Naive thymus-derived CD8-positive, alpha-beta T cell (primary cell): Measurements from ENCODE around the gene ASAP2. TPM values are rescaled to one million over a fixed set of nuclear protein-coding genes. Genes with fewer than 3 reads are reported as not detected.
"Not testable (repeated sequence)": the region's sequence is repeated elsewhere in the genome, so short reads cannot be mapped to it uniquely, and the experiment has no call there.

Experiments
- ATAC-seq, 2 donors: fragments of 150-1000 bp; cut with Tn5 transposase in 1 of 2; sonication (Bioruptor Pico), chemical (Tn5 transposase) in 1 of 2; 1 replicate in 1 of 2; 2 replicates in 1 of 2; pipeline ENCODE4 v1.10.0; 2021; ENCODE audit warnings: mild to moderate bottlenecking in 2 of 2, moderate library complexity in 2 of 2
- POLR2A ChIA-PET: fragments of 350-600 bp; sonication (Branson Sonifier 250); formaldehyde crosslinking; loops from one replicate; lab custom pipeline; 2021; ENCODE audit warnings: antibody characterized with exemption; lab: Charles Lee
- DNase-seq, 10 donors: peaks; one replicate each; pipeline versions ENCODE4 v3.0.0 to v3.0.0-alpha.2; 2020 to 2022
- H3K27ac Mint-ChIP-seq, 10 donors: one replicate each; pipeline ENCODE4 v1.8.0; 2020 to 2022; ENCODE audit warnings: mild to moderate bottlenecking in 10 of 10, mixed read lengths in 10 of 10, moderate library complexity in 4 of 10, inconsistent platforms in 1 of 10
- H3K27me3 Mint-ChIP-seq, 5 donors: one replicate each; pipeline ENCODE4 v1.8.0; 2021 to 2022; ENCODE audit warnings: mixed read lengths in 5 of 5
- H3K36me3 Mint-ChIP-seq, 3 donors: one replicate each; pipeline ENCODE4 v1.8.0; 2020 to 2022; ENCODE audit warnings: mixed read lengths in 3 of 3, mild to moderate bottlenecking in 2 of 3, inconsistent platforms in 1 of 3
- H3K4me1 Mint-ChIP-seq, 4 donors: one replicate each; pipeline ENCODE4 v1.8.0; 2021 to 2022; ENCODE audit warnings: mixed read lengths in 4 of 4
- H3K4me3 Mint-ChIP-seq, 10 donors: one replicate each; pipeline ENCODE4 v1.8.0; 2020 to 2022; ENCODE audit warnings: mild to moderate bottlenecking in 10 of 10, mixed read lengths in 10 of 10, moderate library complexity in 6 of 10, inconsistent platforms in 1 of 10
- H3K9me3 Mint-ChIP-seq, 9 donors: one replicate each; pipeline ENCODE4 v1.8.0; 2020 to 2022; ENCODE audit warnings: mixed read lengths in 9 of 9, mild to moderate bottlenecking in 3 of 9, inconsistent platforms in 1 of 9, moderate library complexity in 1 of 9
- polyA plus RNA-seq, 3 donors: library from polyadenylated mRNA; unstranded; fragments of 300-500 nt; fragmentation: Illumina TruSeq; gene quantifications; one replicate each; pipeline ENCODE4 v1.2.3, GENCODE V29; 2021
- total RNA-seq, 8 experiments: library from RNA in 2 of 8; stranded (reverse) in 2 of 8; gene quantifications; one replicate each; pipeline ENCODE4 v1.2.3 and lab custom pipeline; 2021 to 2026

The ASAP2 gene
- total and polyA plus RNA-seq, 5 experiments from 2014 or later = not detected

DNA sequence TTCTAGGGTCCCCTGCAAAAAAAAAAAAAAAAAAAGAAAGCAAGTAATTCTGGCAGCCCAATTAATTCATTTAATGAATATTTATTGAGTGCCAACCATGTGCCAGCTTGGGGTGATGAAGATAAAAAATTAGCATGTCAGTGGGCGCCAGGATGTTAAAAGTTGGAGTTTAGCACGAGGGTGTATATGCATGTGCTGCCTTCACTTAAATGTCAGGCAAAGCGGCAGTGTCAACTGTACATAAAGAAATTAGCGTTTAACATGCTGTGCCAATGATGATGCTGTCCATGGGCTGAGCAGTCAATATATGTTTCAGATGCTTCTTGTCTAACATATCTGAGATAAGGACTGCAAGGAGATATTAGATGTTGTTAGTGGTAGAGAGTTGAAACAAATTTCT is 49.5 kb downstream of the ASAP2 start:
- ATAC-seq (no peak), DNase-seq (no peak)
- H3K27me3 Mint-ChIP-seq = peaks cover 0 to 4% (median 2%) of the 10 kb centered on the region in 5 donors
- H3K4me3 Mint-ChIP-seq = no peak overlapping the region
- H3K4me1 Mint-ChIP-seq = peaks cover 0 to 6% (median 3%) of the 10 kb centered on the region in 4 donors
- H3K27ac Mint-ChIP-seq = no peak overlapping the region
- no peaks in the 10 kb centered on the region for H3K9me3 Mint-ChIP-seq
- POLR2A ChIA-PET = no interaction called here
- no peaks in the 10 kb centered on the region for H3K36me3 Mint-ChIP-seq

DNA sequence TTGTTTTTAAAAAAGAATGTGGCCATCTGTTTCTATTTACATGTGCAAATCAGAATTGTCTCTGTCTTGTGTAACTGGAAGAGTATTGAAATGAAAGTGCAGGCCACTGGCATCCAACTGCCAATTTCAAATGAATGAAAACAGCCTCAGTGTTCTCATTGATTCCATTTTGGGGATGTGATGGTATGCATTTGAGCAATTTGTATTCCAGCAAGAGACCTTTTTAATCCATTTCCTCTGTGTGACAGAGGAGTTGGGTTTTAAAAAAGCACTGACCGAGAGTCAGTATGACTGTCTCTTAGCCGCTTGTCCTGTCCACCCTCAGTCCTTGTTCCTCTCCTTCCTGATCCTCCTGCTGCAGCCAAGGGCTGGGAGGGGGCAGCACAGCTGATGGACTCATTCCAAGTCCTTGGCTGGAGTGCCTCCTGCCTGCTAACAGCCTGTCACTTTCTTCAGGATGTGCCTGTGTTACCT is 50.0 kb downstream of the ASAP2 start:
- no peaks in the 10 kb centered on the region for H3K9me3 Mint-ChIP-seq
- POLR2A ChIA-PET = no interaction called here
- no peaks in the 10 kb centered on the region for H3K36me3 Mint-ChIP-seq
- peaks cover 0 to 2% (median under 1%) of the 10 kb centered on the region in 5 donors for H3K27me3 Mint-ChIP-seq
- no peak for ATAC-seq
- no peak for DNase-seq
- no peak overlapping the region for H3K27ac Mint-ChIP-seq
- peaks cover 0 to 6% (median 3%) of the 10 kb centered on the region in 4 donors for H3K4me1 Mint-ChIP-seq
- no peak overlapping the region for H3K4me3 Mint-ChIP-seq

DNA sequence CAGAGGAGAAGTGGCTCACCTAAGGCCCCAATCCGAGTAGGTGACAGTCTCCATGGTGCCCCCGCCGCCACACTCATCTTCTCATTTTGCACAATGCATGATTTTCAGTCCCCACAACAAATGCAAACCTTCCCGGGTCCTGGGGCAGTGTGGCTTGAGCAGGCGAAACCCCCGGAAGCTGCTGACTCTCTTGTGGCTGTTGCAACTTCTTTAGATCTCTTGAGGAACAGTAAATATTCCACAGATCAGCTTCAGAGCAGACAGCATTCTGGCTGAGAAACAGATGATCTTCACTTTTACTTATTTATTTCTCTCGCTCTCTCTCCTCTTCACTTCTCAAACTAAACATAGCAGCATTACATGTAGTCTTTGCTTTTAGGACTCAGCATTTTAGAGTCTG is 51.9 kb downstream of the ASAP2 start:
- peaks cover 0 to 5% (median under 1%) of the 10 kb centered on the region in 5 donors for H3K27me3 Mint-ChIP-seq
- no peak overlapping the region for H3K27ac Mint-ChIP-seq
- no peak overlapping the region for H3K4me3 Mint-ChIP-seq
- ATAC-seq (no peak), DNase-seq (no peak)
- POLR2A ChIA-PET = interaction anchor here (0.7 kb wide), 1 partner anchor 18 kb away, joined by 3 read pairs; no protein-coding TSS in a partner anchor
- H3K4me1 Mint-ChIP-seq = peaks cover 0 to 10% (median 3%) of the 10 kb centered on the region in 4 donors
- H3K9me3 Mint-ChIP-seq = no peaks in the 10 kb centered on the region
- no peaks in the 10 kb centered on the region for H3K36me3 Mint-ChIP-seq

- no peak for DNase-seq
- Mint-ChIP-seq H3K4me1 (peaks cover 2 to 14% (median 3%) of the 10 kb centered on the region in 4 donors), H3K27ac (no peak overlapping the region), H3K36me3 (no peaks in the 10 kb centered on the region), H3K9me3 (no peaks in the 10 kb centered on the region), H3K4me3 (no peak overlapping the region), H3K27me3 (peaks cover 0 to 7% (median 0%) of the 10 kb centered on the region in 5 donors)
- ATAC-seq = no peak
- POLR2A ChIA-PET = interaction anchor here (0.7 kb wide), 1 partner anchor 17 kb away, joined by 3 read pairs; no protein-coding TSS in a partner anchor
These were observed 52.4 kb downstream of the ASAP2 start for GRCh38 chr2:9258953-9259399.

DNA sequence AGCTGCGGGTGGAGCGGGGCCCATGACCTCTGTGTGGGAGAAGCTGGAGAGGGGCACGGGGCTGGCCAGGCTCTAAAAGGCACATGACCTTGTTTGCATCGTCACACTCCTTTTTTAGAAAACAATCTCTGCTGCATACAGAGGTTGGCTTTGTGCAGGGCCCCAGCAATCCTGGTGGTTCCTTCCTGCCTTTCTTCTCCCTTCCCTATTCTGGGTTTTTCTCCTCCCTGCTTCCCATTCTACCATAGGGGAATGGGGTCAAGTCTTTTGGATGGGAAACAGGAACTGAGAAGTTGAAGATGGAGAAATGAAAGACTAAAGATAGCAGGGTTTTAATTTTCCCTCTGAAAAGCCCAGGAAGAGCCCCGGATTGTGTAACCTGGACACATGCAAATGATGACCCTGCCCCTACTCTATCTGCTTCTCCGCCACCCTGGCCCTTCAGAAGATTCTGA is 53.9 kb downstream of the ASAP2 start:
- Mint-ChIP-seq H3K4me1 (peaks cover 2 to 14% (median 5%) of the 10 kb centered on the region in 4 donors), H3K4me3 (no peak overlapping the region), H3K9me3 (no peaks in the 10 kb centered on the region), H3K27me3 (peaks cover 0 to 7% (median 0%) of the 10 kb centered on the region in 5 donors), H3K36me3 (no peaks in the 10 kb centered on the region), H3K27ac (peak overlapping the region in 1 of 10 donors; percentile 51)
- DNase-seq (no peak), ATAC-seq (no peak)
- POLR2A ChIA-PET = no interaction called here

GRCh38 chr2:9261231-9261883 is 54.7 kb downstream of the ASAP2 start:
- no peak for ATAC-seq
- Mint-ChIP-seq H3K4me3 (no peak overlapping the region), H3K27me3 (peaks cover 0 to 7% (median 0%) of the 10 kb centered on the region in 5 donors), H3K27ac (peak overlapping the region in 1 of 10 donors; percentile 51), H3K36me3 (no peaks in the 10 kb centered on the region), H3K4me1 (peaks cover 2 to 14% (median 5%) of the 10 kb centered on the region in 4 donors), H3K9me3 (no peaks in the 10 kb centered on the region)
- no peak for DNase-seq
- POLR2A ChIA-PET = no interaction called here

- no peak for ATAC-seq
- Mint-ChIP-seq H3K4me3 (no peak overlapping the region), H3K27ac (peak overlapping the region in 2 of 10 donors; percentile 2 to 89), H3K4me1 (peaks cover 2 to 14% (median 5%) of the 10 kb centered on the region in 4 donors), H3K9me3 (no peaks in the 10 kb centered on the region), H3K36me3 (no peaks in the 10 kb centered on the region), H3K27me3 (peaks cover 0 to 7% (median 0%) of the 10 kb centered on the region in 5 donors)
- DNase-seq = no peak
- POLR2A ChIA-PET = no interaction called here
These were observed 56.1 kb downstream of the ASAP2 start for GRCh38 chr2:9262671-9263171.

DNA sequence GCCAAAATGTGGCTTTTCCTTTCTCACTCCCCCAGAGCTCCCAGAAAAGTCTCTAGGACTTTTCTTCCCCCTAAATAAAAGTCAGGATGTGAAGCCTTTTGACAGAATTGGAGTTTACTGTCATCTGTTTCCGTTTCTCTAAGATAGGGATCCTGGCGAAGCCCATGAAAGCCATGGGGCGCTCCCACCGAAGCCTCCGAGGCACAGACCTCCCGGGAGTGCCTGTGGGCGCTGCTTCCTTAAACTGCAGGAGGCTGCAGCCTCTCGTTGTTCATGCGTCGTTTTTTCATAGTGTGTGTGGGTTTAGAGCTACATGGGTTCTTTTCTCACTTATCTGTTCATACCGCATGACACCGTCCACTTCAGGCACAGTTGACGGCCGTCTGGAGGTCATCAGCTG is 56.8 kb downstream of the ASAP2 start:
- no peak for DNase-seq
- POLR2A ChIA-PET = no interaction called here

DNA sequence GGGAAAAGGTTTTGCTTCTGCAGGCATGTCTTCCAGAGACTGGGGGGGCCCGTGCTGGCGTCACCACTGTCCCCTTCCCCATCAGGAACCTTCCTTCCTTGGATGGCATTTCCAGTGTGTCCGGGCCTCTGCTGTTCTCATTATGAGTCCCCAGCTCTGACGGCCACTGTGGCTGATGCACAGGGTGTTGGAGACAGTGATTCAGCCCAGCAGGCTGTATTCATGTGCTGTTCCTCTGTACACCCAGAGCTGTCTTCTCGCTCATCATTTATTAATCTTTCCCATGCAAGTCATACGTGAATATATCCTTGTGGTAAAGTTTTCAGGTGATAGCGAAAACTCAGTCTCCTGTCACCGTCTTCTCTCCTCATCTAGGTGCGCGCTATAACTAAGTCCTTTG is 57.7 kb downstream of the ASAP2 start:
- no peak for ATAC-seq
- Mint-ChIP-seq H3K9me3 (no peaks in the 10 kb centered on the region), H3K4me3 (no peak overlapping the region), H3K27me3 (peaks cover 0 to 7% (median 0%) of the 10 kb centered on the region in 5 donors), H3K36me3 (no peaks in the 10 kb centered on the region), H3K4me1 (peaks cover 0 to 8% (median 3%) of the 10 kb centered on the region in 4 donors), H3K27ac (no peak overlapping the region)
- POLR2A ChIA-PET = no interaction called here
- no peak for DNase-seq

More for the DNA sequence above, 56.8 kb downstream of the ASAP2 start:
- Mint-ChIP-seq H3K4me1 (peaks cover 0 to 13% (median 5%) of the 10 kb centered on the region in 4 donors), H3K9me3 (no peaks in the 10 kb centered on the region), H3K4me3 (no peak overlapping the region), H3K27ac (peak overlapping the region in 1 of 10 donors; percentile 89), H3K27me3 (peaks cover 0 to 7% (median 0%) of the 10 kb centered on the region in 5 donors), H3K36me3 (no peaks in the 10 kb centered on the region)
- no peak for ATAC-seq

DNA sequence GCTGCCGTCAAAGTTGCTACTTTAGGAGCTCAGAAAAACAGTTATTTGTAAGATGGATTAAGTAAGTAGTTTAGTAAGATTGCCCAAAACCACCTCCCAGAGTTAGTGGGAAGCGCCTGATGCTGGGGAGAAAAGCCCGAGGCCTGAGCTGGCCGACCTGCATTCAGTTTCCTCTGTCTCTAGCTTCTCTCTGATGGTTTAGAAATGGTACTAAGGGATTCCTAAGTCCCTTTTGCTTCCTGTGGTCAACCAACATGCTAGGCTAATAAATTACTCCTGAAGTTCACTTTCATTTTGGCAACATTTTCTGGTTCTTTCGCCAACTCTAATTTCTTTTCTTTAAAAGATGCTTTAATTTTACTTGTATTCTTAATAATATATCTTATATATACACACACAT is 60.1 kb downstream of the ASAP2 start:
- no peak overlapping the region for H3K4me3 Mint-ChIP-seq
- H3K4me1 Mint-ChIP-seq = peaks cover 0 to 8% (median 3%) of the 10 kb centered on the region in 4 donors
- no peak for DNase-seq
- no peak for ATAC-seq
- no peak overlapping the region for H3K27ac Mint-ChIP-seq
- POLR2A ChIA-PET = no interaction called here
- H3K9me3 Mint-ChIP-seq = no peaks in the 10 kb centered on the region
- H3K27me3 Mint-ChIP-seq = peaks cover 0 to 7% (median 0%) of the 10 kb centered on the region in 5 donors
- no peaks in the 10 kb centered on the region for H3K36me3 Mint-ChIP-seq

- ATAC-seq, DNase-seq, H3K4me1 Mint-ChIP-seq, H3K4me3 Mint-ChIP-seq, H3K9me3 Mint-ChIP-seq, H3K27me3 Mint-ChIP-seq, H3K27ac Mint-ChIP-seq, POLR2A ChIA-PET, H3K36me3 Mint-ChIP-seq: not testable (repeated sequence)
These were observed 60.7 kb downstream of the ASAP2 start for GRCh38 chr2:9267286-9267685.

- POLR2A ChIA-PET = no interaction called here
- Mint-ChIP-seq H3K36me3 (peaks cover 0 to 3% (median 3%) of the 10 kb centered on the region in 3 donors), H3K4me3 (no peak overlapping the region), H3K4me1 (peaks cover 0 to 4% (median 3%) of the 10 kb centered on the region in 4 donors), H3K9me3 (peaks cover 0 to 11% (median 2%) of the 10 kb centered on the region in 9 donors), H3K27ac (no peak overlapping the region), H3K27me3 (peaks cover 0 to 2% (median 0%) of the 10 kb centered on the region in 5 donors)
- ATAC-seq = no peak
- no peak for DNase-seq
These were observed 61.9 kb downstream of the ASAP2 start for GRCh38 chr2:9268301-9269080.
